Stimulated activated CD4-positive, alpha-beta T cell treated with anti-CD3 and anti-CD28 coated beads, Interleukin-2, amount 100 ng/mL, for 24 hours (primary cell): Measurements from ENCODE around the gene GUCD1.

Source experiments
- DNase-seq, 2 donors: peaks; one replicate each; pipeline ENCODE4 v3.0.0-alpha.2; 2020

Gene GUCD1

GRCh38 chr22:24501301-24502005 is 53.5 kb downstream of the GUCD1 start:
- no peak for DNase-seq

GRCh38 chr22:24500277-24500820 is 54.6 kb downstream of the GUCD1 start:
- DNase-seq, result no peak

DNA sequence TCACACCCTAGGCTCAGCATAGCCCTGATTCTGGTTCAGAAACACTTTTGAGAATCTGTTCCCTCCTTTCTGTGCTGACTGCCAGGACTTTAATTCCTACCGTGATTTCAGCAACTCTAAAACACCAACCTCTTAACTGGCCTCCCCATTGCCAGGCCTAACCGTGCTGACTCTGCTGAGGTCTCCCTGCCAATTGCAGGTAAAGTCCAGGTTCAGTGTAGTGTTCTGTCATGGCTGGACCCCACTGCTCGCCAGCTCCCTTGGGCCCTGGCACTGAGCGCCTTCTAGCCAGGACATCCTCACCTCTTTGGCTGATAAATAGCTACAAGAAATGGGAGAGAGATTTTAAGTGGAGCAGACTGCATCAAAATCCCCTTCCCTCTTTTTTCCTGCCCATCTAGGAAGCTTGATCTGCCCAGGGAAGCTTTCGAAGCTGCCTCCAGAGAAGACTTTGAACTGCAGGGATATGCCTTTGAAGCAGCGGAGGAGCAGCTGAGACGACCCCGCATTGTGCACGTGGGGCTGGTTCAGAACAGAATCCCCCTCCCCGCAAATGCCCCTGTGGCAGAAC is 55.1 kb downstream of the GUCD1 start:
- no peak for DNase-seq

DNA sequence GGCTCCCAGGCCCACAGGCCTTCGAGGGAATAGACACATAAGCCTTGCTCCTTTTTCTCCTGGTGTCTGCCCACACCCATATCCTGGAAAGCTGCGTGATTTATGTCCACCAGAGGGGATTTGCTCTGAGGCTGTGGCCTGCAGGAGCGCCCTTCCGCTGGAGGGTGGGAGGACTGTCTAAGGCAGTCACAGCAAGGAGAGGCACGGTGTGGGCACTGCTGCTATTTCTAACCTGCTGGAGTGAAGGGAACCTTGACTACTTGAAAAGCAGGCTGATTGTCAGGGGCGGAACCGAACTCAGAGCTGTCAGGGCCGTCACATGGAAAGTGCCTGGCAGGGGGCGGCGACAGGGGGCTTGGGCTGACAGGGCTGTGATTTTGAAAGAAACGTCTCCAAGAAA is 56.1 kb downstream of the GUCD1 start:
- no peak for DNase-seq

DNA sequence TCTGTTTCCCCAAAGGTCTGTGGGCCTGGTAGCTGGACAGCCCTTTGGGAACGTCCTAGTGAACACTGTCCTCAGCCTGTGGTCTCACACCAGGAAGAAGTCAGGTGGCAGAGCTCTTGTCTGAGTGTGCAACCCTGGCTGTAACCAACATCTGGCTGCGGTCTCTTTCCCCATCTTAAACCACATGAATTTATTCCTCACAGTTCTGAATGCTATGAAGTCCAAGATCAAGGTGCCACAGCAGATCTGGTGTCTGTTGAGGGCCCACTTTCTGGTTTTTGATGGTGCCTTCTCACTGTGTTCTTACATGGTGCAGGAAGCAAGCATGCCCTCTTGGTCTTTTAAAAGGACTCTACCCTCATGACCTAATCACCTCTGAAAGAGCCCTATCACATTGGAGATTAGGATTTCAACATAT is 57.1 kb downstream of the GUCD1 start:
- DNase-seq, result no peak

DNA sequence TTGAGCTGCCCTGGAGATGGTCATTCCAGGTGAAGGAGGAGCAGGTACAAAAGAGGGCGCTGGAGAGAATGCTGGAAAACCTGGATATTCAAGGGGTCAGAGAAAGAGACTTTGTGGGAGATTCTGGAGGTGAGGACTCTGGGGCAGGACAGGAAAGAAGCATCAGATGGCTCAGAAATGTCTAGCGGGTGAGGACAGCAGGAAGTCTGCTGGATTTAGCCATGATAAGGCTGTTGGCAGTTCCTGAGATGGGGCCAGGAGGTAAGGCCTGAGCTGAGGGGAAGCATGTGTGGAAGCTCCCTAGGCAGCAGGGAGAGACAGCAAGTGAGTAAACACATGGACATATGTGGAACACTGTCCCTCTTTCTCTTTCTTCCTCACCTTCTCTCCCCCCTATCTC is 58.3 kb downstream of the GUCD1 start:
- no peak for DNase-seq

DNA sequence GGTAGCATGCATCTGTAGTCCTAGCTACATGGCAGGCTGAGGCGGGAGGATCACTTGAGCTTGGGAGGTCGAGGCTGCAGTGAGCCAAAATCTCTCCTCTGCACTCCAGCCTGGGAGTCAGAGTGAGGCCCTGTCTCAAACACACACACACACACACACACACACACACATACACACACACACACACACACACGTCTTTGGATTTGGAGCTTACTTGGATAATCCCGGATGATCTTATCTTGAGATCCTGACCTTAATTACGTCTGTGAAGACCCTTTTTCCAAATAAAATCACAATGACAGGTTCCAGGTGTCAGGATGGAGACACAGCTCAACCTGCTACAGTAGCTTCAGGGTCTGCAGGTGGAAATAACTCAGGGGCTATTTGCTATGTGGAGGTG is 58.7 kb downstream of the GUCD1 start:
- DNase-seq, result no peak

DNA sequence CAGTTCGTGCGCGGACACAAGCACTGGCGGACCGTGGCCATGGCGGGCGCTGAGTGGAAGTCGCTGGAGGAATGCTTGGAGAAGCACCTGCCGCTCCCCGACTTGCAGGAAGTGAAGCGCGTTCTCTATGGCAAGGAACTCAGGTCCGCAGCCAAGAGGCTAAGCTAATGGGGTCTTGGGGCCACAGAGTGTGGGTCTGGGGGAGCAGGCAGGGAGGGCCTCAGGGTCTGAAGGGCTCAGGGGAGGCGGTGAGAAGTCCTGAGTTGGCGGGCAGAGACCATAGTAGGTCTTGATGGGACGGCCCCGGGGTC is 59.6 kb downstream of the GUCD1 start:
- DNase-seq, result no peak

GRCh38 chr22:24494528-24495364 is 60.2 kb downstream of the GUCD1 start, which contains the start of gene UPB1:
Gene UPB1, plus strand, starts transcription at chr22:24495332. Its CDS starts 72 bp downstream, at chr22:24495404.
- no peak for DNase-seq

DNA sequence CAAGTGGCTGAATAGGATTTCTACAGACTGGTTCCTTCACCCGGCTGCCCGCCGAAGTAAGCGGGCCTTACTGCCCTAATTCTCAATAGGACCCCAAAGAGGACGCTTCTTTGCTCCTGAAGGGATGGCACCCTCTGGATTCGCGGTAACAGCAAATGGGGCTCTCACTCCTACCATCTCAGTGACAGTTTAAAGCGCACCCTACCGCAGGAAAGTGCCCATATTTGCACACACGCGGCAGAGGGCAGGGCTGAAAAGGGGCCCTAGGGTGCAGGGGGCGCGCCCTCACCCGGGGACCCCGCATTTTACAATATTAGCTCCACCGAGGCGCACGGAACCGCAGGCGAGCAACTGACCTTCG is 60.8 kb downstream of the GUCD1 start:
- DNase-seq, result no peak

DNA sequence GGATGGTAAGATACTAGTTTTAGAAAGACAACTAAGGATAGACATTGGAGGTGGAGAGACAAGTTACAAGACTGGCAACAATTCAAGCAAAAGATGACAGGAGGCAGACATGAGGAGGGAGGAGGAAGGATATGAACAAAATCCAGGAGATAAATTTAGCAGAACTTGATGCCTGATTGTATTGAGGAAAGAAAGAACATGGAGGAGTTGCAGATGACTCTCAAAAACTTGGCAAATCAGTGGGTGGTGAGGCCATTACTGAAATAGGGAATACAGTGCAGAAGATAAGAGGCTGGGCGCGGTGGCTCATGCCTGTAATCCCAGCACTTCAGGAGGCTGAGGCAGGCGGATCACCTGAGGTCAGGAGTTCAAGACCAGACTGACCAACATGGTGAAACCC is 62.5 kb downstream of the GUCD1 start:
- no peak for DNase-seq
